OCI-LY1 (cell line): ENCODE measurements around the gene C5orf24.

Source experiments
- EZH2 ChIP-seq: fragments of 200-600 bp; sonication (generic), shearing (Covaris generic); IDR thresholded peaks from 2 replicates; pipeline ENCODE4 v1.8.0; 2017; ENCODE audit warnings: borderline replicate concordance, mixed run types, mild to moderate bottlenecking, antibody characterized with exemption, low read length, moderate library complexity, mixed read lengths
- TF ChIP-seq, protein P1 (sequence below): fragments of 200-600 bp; sonication (generic), shearing (Covaris generic); IDR thresholded peaks from 2 replicates; pipeline ENCODE4 v1.5.1; 2017; ENCODE audit warnings: mild to moderate bottlenecking, antibody characterized with exemption, low read length, moderate library complexity, mixed read lengths

DNA sequence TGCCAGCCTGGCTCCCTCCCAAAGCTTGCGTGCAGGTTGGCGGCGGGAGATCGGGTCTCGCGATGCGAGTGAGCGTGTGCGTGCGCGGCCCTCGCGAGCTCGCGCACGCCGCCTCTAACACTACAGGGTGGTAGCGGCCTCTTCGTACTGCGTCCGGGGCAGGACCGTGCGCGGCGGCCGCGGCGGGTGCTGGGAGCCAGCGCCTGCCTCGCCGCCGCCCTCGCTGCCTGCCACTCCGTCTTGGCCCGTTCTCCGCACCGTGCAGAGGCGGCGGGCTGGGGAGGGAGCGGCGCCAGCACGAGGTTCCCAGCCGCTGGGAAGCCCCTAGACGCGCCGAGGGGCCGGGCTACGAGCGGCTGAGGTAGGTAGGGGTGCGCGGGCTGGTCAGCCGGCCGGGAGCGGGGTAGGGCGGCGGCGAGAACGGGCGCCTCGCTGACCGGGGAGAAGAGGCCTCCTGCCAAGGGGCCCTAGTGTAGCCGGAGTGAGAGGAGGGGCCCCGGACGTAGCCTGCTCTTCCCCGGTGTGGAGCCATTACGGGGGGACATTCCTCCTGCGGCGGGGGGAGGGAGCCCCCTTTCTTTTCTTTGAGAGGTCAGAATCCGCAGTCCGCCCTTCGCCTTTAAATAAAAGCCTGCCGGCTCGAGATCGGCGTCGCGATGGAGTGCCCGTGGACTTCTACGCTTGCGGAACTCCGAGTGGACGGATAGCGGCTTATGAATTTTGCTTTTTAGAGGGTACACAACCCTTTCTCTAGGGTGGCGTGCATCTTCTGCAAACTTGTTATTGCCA lies at the start of gene C5orf24:
- TF ChIP-seq, protein P1, sequence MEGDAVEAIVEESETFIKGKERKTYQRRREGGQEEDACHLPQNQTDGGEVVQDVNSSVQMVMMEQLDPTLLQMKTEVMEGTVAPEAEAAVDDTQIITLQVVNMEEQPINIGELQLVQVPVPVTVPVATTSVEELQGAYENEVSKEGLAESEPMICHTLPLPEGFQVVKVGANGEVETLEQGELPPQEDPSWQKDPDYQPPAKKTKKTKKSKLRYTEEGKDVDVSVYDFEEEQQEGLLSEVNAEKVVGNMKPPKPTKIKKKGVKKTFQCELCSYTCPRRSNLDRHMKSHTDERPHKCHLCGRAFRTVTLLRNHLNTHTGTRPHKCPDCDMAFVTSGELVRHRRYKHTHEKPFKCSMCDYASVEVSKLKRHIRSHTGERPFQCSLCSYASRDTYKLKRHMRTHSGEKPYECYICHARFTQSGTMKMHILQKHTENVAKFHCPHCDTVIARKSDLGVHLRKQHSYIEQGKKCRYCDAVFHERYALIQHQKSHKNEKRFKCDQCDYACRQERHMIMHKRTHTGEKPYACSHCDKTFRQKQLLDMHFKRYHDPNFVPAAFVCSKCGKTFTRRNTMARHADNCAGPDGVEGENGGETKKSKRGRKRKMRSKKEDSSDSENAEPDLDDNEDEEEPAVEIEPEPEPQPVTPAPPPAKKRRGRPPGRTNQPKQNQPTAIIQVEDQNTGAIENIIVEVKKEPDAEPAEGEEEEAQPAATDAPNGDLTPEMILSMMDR = no peak
- no peak for TF ChIP-seq EZH2
